HG03025 (cell line): ENCODE results near the gene CIROP.

ENCODE experiments used
- ATAC-seq: cut with Tn5 transposase; IDR thresholded peaks from one replicate; pipeline ENCODE4 v1.9.1; 2021; ENCODE audit warnings: mild to moderate bottlenecking, moderate library complexity; ENCODE audit not compliant: unreplicated experiment, low FRiP score

Gene CIROP

DNA sequence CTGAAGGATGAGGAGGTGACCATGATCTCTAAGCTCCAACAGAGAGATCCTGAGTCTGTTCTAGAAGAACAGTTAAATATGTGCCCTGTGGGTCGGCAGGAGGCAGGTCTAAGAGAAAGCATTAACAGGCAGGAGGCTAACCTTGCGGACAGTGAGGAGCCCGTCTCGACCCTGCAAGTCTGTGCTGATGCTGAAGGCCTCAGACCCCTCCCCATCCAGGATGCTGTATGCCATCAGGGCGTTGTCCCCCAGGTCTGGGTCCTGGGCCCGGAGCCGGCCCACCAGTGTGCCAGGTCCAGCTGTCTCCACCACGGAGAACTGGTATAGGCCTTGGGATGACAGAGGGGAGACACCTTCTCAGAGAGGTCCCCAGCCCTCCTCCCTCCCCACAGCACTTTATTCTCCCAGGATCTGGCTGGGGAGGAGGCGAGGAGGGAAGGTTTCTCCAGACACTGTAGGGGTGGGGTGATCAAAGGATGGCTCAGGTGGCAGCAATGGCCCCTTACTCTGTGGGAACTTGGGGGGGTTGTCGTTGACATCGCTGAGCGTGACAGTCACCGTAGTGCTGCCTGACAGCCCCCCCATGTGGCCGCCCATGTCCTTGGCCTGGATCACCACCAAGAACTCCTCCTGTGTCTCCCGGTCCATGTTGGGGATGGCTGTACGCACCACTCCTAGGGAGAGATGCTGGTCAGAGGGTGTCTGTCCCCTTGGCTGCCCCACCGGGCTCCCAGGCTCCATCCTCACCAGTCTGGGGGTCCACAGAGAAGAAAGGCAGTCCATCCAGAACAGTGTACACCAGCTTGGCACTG lies 50.6 kb downstream of the CIROP start:
- ATAC-seq: no peak

- ATAC-seq: no peak
Observed at GRCh38 chr14:23053426-23053825, 51.4 kb downstream of the CIROP start.

DNA sequence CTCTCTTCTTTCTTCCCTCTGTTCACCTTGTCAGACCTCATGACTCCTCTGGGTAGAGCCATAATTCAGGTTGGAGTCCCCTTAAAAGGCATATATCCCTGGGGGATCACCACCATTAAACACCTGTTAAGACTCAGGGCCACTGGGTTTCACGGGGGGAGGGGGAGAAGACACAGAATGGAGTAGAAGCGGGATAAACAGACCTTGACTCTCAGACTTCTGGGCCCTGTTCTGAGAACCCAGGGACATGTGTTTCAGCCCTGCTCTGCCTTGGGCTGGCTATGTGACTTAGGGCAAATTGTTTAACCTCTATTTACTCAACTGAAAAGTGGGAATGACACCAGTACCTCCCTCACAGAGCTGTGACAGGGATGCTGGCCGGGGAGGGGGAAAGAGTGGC lies 52.1 kb downstream of the CIROP start:
- no peak for ATAC-seq

DNA sequence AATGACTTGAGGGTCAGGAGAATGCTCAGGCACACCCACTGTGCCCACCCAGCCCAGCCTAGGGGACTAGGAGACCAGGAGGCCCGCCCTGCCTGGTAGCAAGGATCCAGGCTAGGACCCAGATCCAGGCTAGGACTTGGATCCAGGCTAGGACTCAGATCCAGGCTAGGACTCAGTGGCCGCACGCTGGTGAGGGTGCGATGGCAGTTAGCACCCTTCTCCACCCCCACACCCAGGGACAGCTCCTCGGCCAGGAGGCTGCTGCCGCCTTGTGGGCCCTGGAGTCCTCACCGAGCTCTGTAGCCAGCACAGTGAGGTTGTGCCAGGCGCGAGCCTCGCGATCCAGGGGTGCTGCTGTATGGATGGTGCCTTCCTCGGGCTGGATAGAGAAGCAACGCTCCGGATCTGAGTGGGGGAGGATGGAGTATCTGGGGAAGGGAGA lies 52.6 kb downstream of the CIROP start:
- no peak for ATAC-seq

DNA sequence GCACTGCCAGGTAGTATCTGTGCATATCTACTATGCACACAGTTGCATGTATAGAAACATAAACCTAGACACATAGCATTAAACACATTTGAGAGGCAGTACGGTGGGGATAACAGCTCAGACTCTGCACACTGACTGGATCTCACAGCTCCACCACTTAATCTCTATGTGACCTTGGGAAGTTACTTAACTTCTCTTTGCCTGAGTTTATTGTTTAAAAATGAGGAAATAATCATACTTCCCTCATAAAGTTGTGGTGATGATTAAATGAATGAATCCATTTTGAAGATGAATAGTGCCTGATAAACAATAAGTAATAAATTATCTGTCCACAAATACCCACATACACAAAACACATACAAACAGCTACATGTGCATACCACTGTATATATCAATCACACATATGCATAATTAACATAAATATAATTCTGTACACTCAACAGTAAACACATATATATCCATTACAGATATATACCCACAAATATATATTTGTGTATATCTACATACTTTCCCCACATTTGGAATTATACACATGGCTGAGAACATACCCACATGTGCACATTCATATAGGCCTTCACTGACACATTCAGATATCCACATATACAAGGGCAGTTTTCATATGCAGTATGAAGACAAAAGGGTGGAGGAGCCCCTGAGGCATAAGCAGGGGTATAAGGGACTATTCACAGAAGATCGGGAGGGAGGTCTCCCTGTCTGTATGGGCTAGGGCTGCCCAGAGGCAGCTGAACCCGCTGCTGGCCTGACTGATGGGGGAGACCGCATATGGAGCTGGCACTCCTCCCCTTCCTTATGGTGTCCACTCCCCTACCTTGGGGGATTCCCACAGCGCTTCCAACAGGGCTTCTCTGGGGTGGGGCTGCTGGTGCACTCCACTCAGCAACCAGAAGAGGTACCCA lies 53.4 kb downstream of the CIROP start:
- no peak for ATAC-seq
